DMS 273 (cell line): ENCODE results near the gene CTCFL.
A peak's percentile ranks its signal among the peaks of the same experiment; 100 is the strongest.

Experiments
- DNase-seq: peaks from one replicate; lab custom pipeline; 2025; ENCODE audit not compliant: unreplicated experiment; lab: John Stamatoyannopoulos, UW

The CTCFL gene

GRCh38 chr20:57468523-57469417, 56.2 kb downstream of the CTCFL start:
- DNase-seq = no peak

- peak; percentile 56 for DNase-seq
Measured at GRCh38 chr20:57467742-57468141, 57.2 kb downstream of the CTCFL start.

DNA sequence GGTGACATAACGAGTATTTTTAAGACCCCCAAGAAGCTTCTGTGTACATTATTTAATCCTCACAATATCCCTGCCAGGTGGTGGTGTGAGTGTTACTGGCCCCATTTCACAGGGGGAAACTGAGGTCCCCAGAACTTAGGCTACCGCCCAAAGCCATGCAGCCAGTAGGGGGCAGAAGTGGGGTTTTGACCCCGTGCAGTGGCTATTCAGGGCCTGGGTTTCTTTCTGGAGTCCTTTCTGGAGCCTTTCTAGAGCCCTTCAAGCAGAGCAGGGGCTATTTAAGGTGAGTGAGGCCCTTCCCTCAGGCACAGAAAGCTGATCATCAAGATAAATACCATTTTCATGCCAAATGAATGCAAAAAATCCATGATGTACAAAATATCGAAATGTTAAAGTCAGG, 59.0 kb downstream of the CTCFL start:
- DNase-seq = no peak

DNA sequence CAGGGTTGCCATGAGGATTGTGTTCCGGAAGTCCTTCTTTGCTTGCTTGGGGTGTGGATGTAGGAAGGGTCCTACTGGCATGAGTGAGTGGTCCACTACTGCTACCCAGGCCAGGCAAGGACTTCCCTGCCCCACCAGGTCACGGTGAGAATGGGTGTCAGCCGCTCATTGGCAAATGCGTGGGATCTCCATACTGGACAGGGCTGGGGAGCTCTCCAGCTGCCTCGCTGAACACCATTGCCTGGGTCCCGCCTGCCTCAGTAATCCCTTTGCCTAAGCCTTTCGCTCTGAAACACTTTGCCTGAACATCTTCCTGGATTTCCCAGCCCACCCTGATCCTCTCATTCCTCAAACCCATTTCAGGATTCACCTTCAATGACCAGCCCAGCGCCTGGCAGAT, 59.5 kb downstream of the CTCFL start:
- no peak for DNase-seq

GRCh38 chr20:57464642-57465211, 60.2 kb downstream of the CTCFL start:
- DNase-seq = peak; percentile 48

GRCh38 chr20:57462781-57463180, 62.2 kb downstream of the CTCFL start:
- DNase-seq = no peak

GRCh38 chr20:57461726-57462125, 63.2 kb downstream of the CTCFL start:
- DNase-seq = no peak

GRCh38 chr20:57460781-57461465, 64.0 kb downstream of the CTCFL start:
- no peak for DNase-seq

DNA sequence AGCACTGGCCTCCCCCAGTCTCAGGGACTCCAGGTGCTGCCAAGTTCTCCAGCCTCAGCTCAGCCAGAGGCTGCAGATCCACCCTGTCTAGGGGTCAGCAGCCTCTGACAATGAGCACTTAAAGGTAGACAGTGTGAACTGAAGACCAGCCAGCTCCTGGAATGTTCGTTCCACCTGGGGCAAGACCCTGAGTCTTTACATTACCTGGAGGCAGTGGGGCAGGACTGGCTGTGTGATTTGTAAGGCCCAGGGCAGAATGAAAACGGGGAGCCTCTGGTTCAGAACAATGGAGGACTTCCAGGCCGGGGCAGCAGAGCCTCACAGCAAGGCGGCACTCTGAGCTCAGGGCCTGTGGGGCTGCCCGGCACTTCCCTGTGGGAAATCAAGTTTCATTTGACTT, 65.0 kb downstream of the CTCFL start:
- no peak for DNase-seq

GRCh38 chr20:57459278-57459677, 65.7 kb downstream of the CTCFL start:
- DNase-seq = peak; percentile 67

- DNase-seq = peak; percentile 21
Measured at GRCh38 chr20:57458400-57459160, 66.4 kb downstream of the CTCFL start.

DNA sequence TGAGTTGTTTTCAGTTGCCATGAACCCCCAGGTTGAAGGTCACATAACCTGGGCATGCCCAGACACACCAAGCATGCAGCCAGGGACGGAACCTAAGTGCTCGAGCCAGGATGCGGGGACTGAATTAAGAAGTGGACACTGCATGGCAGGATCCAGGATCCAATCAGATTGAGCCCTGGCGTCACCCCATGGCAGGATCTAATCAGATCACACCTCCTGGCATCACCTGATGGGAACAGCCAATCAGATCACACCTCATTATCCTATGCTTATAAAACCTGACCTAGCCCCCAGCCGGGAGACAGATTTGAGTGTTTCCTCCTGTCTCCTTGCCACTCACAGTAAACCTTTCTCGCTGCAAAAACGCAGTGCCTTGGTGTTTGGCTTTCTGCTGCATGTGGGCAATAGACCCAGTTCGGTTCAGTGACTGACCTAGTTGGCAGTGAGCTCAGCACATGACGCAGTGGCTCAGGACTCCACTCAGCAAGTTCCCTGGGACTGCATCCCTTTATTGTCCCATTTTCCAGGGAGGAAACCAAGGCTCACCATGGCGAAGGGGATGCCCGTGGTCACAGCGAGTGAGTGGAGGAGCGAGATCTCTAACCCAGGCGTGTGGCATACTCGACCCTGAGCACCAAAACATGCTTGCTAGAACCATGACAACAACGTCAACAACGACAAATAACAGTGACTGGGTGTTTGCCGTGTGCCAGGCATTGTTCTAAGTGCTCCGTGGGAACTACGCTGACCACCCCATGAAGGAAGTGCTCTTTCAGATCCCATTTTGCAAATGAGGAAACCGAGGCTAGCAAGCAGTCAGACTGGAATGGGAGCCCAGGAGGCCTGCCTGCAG, 67.5 kb downstream of the CTCFL start:
- DNase-seq = peak; percentile 33

DNA sequence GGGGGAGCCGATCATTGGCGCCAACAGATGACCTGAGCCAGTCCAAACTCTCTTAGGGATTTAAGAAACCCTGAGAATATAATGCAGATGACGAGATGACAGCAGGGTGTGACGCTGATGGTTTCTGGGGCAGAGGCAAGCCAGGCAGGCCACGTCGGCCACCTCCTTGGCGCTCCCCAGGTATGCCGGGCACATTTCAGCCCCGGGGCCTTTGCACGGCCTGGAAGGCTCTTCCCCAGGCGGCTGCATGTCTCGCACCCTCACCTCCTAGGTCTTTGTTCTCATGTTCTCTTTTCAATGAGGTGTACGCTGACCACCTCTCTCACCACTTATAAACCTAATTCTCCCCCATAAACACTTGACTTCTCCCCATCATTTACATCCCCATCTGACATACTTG, 68.8 kb downstream of the CTCFL start:
- no peak for DNase-seq

DNA sequence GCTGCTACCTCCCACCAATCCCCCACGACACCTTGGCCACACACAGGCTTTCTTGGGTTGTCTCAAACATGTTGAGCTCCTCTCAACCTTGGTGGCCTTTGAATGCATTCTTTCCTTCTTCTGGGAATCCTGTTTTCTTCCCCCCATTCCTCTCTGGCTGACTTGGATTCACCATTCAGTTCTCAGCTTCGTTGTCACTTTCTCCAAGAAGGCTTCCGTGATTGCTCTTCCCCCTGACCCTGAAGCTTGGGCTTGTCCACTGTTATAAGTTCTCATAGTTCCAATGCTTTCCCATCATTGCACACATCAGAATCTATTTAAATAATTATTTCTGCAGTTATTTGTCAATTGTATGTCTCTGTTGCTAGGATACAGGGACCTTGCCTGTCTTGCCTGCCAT, 69.6 kb downstream of the CTCFL start:
- DNase-seq = no peak

GRCh38 chr20:57451795-57452661, 72.9 kb downstream of the CTCFL start:
- DNase-seq = peak; percentile 60

DNA sequence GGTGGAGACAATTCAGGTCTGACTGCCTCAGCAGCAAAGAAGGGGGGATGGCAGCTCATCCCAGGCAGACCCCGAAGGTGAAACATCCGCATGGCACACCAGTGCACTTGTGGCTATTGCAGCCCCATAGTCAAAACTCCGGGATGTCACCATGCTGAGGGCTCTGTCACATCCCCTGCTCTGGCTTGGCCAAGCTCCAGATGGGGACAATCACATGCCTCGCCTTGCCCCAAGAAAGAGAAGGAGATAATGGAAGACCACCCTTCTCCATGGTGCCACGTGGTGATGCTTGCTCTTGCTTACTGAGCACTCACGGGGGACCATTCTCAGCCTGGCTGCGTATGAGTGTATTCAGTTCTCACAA, 73.5 kb downstream of the CTCFL start:
- no peak for DNase-seq

GRCh38 chr20:57450931-57451330, 74.0 kb downstream of the CTCFL start:
- DNase-seq = peak; percentile 62

DNA sequence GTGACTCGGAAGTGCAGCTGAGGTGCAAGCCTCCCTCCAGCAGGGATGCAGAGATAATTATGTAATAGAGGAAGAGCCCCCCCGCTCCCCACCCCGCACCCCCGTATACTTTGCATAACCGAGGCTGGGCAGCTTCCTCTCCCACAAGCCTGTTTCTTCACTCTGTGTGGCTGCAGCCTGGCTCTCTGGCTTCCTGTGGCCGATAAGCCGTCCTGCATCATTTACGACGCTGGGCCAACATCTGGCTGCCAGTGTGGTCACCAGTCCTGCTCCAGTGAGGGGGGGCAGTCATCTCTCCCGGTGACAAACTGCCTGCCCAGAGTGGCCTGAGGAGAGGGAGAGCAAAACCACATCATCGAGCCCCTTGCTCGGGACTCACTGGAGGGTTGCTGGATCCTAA, 74.5 kb downstream of the CTCFL start:
- peak; percentile 41 for DNase-seq
